Measurements from ENCODE around the gene MAGEA11.
"Not testable (repeated sequence)": the region's sequence is repeated elsewhere in the genome, so short reads cannot be mapped to it uniquely, and the experiment has no call there.

The MAGEA11 gene, protein sequence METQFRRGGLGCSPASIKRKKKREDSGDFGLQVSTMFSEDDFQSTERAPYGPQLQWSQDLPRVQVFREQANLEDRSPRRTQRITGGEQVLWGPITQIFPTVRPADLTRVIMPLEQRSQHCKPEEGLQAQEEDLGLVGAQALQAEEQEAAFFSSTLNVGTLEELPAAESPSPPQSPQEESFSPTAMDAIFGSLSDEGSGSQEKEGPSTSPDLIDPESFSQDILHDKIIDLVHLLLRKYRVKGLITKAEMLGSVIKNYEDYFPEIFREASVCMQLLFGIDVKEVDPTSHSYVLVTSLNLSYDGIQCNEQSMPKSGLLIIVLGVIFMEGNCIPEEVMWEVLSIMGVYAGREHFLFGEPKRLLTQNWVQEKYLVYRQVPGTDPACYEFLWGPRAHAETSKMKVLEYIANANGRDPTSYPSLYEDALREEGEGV

DNA sequence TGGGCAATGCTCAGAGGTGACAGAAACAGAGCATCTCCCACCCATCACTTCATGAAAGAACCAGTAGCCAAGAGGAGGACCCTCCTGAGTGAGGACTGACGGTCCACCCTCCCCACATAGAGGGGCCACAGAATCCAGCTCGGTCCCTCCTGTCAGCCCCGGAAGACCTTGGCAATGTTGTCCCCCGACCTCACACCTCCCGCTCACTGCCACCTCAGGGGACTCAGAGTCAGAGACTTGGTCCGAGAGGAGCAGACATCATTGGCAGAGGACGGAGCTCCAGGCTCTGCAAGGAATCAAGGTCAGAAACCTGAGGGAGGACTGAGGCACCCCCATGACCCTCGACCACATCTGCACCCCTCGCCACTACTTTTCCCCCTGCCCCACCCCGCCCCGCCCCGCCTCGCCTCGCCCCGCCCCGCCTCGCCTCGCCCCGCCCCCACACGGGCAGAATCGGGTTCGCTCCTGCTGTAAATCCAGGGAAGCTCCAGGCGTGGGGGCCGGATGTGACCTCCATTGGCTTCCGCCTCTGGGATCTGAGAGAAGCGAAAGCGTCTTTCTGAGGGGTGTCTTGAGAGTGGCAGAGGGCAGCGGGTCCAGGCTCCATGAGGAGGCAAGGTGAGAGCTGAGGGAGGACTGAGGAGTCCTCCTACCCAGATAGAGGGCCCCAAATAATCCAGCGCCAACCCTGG lies at the start of gene MAGEA11:
Gene MAGEA11, plus strand, starts transcription at position 516 of the 692 bp plus-strand sequence. CDS start 1,100 bp downstream, outside the sequence.
- DNase-seq, result no peak

DNA sequence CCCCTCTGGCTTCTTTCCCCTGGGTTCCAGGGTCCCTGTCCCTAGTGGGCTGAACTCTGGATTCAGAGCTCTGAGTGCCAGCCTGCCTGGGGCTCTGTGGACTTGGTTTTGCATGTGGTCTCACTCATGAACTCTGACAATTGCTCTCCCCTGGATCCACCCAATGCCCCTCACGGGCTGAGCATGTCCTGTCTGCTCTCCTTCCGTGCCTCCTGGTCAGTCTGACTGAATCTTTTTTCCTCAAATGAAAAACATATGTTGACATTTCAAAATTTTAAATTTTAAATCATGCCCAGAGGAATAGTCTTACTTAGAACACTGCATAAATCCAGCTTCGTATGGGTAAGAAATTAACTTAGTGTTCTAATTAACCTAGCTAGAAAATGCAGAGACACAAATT lies 36.8 kb upstream of the MAGEA11 start:
- not testable (repeated sequence) for DNase-seq

DNA sequence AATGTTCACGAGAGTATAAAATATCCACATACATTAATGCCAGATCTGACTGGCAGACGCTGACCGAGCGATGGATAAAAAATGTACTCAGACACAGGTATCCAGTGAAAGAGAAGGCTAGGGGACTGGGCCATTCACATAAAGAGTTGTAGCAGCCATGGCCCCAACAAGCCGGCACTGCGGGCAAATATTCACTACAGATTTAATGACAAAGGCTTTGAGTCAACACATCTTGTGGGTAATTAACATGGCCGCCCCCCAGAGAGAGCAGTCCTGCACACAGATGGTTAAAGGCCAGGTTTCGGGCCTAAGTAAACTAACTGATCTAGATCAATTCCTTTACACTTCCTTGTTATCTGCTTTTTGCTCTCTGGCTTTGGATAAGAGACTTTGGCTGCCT lies 36.3 kb upstream of the MAGEA11 start:
- not testable (repeated sequence) for DNase-seq

DNA sequence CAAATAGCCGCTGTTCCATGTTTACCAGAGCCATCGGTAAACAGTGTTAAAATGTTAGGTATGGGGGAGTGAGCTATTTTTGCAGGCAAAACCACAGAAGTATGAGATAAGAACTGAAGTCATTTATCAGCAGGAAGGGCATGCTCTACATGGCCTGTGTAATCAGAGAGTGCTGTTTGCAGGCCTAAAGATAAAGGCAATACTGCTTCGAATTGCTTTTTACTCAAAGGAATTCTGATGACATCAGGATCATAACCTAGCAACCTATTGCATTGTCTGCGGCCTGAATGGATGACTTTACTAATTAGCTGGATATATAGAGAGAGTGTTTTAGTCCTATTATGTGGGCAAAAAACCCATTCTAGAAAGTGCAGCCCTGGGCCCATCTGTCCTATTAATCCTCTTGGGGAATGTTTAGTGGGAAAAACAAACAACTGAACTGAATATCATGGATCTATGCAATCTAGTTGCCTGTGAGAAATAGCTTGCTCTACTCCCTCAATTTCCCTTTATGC lies 32.6 kb upstream of the MAGEA11 start:
- DNase-seq, result not testable (repeated sequence)

DNA sequence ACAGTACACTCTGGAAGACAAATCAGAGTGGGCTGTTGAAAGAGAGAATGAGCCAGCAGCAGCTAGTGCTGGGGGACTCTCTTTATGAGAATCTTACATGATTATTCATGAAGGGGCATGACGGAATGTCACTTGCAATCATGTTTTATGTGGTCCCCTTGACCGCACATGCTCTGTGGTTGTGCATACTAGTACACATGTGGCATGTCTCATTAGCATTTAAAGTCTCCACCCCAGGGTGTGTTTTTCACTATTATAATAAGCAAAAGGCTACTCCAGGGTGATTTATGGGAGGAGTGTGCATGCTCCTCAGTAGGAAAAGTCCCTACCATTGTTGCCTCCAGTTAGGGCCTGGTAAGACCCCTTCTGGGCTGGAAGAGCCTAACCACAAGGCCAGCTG lies 30.7 kb upstream of the MAGEA11 start:
- no peak for DNase-seq

DNA sequence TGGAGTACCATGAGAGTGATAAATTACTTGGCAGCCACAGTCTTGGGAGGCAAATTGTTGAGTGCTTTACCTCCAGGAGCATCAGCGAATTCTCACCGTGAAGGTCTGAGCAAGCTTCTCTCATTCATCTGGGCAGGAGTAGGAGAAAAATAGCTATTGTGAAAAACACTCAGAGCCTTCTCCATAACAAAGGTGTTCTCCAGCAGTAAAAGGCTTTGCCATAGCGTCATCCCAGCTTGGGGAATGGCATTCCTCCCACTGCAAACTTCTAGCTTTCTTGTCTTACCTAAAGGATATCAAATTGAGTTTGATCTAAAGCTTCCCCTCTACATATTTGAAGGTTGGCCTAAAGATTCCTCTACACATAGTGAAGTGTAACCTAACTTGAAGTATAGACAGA lies 29.8 kb upstream of the MAGEA11 start:
- DNase-seq, result no peak

DNA sequence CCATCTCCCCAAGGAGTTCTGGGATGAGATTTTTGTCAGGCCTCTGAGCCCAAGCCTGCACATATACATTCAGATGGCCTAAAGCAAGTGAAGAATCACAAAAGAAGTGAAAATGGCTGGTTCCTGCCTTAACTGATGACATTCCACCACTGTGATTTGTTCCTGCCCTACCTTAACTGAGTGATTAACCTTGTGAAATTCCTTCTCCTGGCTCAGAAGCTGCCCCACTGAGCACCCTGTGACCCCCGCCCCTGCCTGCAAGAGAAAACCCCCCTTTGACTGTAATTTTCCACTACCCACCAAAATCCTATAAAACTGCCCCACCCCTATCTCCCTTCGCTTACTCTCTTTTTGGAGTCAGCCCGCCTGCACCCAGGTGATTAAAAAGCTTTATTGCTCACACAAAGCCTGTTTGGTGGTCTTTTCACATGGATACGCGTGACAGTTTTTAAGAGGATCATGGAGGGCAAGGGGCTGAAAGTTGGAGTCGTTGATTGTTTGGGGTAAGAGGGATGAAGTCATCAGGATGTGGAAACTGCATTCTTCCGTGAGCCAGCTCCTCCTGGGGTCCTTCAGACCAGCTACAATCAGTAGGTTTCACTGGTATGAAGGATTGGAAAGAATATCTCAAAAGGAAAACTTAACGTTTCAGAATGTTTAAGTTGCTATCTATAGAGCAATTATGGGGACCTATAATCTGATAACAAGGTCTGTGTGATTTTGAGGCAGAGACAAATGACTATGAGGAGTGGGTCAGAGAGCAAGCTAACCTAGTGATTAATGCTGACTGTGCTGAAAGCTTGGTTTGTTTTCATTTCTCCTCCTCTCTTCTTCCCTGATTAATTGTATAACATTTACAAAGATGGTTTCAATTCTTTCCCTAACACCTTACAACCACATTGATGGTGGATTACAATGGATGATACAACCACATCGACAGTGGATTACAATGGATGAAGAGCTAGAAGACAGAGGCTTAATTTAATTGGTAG lies 28.6 kb upstream of the MAGEA11 start:
- DNase-seq, result no peak

DNA sequence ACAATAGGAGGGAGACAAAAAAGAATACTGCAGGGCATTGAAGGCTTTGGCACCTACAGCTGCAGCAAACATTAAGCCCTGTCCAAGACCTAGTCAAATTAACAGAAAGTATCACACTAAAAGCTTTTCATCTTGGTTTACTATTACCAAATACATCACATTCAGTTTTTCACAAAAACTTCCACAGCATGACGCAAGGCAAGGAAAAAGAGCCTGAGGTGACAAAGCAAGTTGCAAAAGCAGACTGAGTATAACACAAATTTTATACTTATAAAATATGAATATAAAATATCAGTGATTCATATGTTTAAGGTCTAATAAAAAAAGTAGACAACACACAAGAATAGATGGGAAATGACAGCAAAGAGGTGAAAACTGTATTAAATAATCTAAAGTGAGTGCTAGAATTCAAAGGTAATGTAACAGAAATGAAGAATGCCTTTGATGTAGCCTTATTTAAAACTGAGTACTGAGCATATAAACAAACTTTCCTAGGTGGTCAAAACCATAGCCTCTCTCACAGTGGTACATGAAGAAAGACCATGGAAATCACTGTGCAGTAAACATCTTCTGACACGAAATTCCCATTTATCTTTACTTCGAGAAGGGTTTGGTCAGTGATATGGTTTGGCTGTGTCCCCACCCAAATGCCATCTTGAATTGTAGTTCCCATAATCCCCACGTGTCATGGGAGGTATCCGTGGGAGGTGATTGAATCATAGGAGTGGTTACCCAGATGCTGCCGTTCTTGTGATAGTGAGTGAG lies 27.7 kb upstream of the MAGEA11 start:
- DNase-seq, result no peak

DNA sequence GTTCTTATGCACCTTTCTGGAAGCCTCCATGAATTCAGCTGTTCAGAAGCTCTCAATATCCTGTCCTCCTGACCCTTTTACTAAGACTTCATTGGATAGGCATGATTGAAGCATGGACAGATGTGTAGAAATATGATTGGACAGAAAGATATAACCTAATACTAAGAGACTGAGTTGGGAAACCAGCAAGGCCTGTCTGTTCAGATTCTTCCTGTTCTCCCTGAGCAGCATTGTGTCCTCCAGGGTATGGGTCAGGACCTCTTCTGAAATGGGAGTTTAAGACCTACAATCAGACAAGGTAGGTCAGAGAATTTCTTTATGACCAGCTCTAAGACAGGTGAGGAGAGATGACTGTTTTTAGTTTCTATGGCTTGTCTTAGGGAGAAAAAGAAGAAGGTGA lies 23.9 kb upstream of the MAGEA11 start:
- no peak for DNase-seq

DNA sequence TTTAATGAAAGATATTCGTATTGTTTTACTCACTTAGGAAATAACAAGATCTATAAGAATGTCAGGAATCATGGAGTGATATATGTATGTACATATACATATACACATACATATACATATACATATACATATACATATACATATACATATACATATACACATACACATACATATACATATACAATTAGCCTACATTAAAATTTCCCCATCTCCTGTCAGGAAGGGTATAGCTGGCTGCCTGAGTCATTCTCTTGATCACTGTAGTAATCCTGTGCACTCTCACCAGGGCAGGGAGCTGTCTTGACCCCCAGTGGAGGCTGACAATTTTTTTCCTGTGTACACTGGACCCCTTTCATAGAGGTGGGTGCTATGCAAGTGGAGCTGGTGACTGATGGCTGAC lies 23.3 kb upstream of the MAGEA11 start:
- no peak for DNase-seq

DNA sequence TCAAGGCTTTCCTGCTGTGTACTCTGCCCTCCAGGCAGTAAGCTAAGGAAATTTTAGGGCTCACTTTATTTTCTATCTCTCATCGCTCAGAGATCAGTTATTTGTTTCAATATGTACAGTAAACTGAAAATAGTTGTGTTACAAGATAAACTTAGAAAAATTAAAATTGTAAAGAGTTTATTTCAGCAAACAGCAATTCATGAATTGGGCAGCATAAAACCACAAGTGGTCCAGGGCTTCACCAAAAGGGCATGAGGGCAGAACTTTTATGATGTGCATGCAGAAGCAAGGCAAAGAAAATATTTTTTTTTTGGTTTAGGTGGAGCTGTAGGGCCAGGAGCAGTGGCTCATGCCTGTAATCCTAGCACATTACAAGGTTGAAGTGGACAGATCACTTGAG lies 20.1 kb upstream of the MAGEA11 start:
- DNase-seq, result no peak

DNA sequence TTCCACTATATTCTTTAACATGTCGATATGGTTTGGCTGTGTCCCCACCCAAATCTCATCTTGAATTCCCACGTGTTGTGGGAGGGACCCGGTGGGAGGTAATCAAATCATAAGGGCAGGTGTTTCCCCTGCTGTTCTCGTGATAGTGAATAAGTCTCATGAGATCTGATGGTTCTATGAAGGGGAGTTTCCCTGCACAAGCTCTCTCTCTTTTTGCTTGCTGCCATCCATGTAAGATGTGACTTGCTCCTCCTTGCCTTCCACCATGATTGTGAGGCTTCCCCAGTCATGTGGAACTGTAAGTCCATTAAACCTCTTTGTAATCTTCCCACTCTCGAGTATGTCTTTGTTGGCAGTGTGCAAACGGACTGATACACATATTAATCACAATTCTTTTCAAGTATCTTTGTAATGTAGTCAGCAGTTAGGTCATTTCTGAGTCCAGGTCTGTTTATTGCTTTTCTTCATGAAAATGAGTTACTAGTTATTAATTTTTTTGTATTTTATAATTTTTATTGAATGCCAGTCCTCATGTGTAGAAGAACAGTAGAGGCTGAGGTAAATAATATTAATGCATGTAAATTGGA lies 19.1 kb upstream of the MAGEA11 start:
- DNase-seq, result not testable (repeated sequence)

DNA sequence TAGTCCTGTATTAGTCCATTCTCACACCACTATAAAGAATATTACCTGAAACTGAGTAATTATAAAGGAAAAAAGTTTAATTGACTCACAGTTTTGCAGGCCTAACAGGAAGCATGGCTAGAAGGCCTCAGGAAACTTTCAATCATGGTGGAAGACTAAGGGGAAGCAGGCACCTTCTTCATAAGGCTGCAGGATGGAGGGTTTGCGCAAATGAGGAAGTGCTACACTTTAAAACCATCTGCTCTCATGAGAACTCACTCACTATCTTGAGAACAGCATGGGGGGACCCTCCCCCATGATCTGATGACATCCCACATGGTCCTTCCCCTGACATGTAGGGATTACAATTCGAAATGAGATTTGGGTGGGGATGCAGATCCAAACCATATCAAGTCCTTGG lies 12.1 kb upstream of the MAGEA11 start:
- DNase-seq, result no peak

DNA sequence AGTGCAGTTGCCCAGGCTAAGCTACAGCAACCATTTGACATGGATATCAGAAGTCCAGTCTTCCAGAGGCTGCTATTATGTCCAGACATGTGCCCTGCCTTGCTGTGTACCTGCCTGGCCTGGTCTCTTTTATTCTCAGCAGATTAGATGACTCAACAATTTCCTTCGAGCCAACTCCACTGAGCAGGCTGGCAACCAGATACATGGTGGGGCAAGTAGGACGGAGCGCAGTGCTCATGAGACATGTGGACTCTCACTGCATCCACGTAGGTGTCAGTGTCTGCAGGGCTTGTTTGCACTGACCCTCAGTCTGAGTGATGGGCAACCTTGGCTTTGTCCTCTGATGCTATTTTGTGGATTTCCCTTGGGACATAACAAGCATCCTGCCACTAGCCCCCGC lies 7.2 kb upstream of the MAGEA11 start:
- no peak for DNase-seq

DNA sequence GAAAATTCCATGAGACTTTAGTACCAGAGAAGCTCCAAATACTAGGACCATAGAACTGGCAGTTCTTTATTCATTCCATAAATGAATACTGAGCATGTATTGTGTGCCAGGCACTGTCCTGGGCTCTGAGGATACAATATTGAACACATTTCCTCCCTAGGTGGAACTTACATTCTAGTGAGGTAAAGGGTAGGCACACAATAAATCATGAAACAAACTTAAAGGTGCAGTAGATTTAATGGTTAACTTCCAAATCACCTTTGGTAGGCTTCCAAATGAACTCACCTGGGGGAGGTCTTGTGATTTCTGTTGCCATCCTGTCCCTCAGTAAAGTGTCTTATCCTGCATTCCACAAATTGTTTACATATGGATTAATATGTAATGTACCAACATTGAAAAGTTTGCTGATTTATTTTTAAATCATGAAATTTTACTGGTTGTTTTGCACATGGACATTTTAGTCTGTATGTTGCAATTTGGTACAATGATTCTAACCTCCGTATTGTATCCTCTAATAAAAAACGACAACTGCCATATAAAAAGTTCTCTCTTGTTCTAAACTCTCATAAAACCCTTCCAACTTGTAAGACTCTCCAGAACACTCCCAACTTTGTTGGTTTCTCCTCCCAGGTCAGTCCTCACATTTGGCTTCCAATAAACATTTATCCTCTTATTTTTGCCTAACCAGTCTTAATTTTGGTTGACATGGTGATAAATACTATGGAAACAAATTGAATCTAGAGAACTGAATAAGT lies 4.5 kb upstream of the MAGEA11 start:
- DNase-seq, result no peak

DNA sequence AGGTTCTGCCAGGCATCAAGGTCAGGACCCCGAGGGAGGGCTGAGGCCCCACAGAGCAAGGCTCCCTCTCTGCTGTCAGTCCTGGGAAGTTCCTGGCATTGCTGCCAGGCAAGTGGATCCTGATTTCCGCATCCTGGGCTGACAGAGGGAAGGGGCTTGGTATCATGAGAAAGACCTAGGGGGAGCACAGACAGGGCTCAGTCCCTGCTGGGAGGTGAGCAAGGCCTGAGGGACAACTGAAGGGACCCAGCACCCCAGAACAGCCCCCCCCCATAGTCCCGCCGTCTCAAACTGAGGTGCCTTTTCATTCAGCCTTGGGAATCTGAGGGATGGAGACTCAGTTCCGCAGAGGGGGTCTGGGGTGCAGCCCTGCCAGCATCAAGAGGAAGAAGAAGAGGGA lies 971 bp downstream of the MAGEA11 start:
- DNase-seq, result no peak

DNA sequence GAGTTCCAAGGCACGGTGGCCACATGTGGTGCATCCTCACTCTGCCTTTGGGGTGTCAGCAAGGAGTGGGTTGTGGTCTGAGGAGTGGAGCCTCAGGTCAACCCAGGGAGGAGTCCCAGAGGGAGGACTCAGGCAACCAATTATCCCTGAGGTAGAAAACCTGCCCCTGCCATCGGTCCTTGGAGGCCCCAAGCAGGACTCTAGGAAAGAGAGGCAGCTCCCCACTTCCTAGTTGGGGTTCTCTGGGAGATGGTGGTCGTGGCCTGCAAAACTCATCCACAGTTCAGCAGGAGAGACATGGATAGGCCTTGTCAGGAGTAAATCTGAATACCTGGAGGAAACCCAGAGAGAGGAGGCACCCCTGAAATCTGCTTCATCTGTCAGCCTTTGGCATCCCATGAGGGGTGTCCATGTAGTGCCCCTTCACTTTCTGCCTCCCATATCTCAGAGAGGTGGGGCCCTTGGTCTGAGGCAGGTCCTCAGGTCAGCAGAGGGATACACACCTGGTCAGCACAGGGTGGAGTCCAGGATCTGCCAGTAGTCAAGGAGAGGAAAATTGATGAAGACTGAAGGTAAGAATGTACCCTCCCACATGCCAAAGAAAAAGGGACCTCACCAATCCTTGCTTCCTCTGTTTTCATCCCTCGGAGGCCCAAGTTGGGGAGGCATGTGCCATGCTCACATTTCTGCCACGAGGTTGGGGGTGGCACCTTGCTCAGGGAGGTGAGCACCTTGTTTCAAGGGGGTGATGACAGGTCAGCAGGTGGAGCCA lies 1.6 kb downstream of the MAGEA11 start:
- no peak for DNase-seq

DNA sequence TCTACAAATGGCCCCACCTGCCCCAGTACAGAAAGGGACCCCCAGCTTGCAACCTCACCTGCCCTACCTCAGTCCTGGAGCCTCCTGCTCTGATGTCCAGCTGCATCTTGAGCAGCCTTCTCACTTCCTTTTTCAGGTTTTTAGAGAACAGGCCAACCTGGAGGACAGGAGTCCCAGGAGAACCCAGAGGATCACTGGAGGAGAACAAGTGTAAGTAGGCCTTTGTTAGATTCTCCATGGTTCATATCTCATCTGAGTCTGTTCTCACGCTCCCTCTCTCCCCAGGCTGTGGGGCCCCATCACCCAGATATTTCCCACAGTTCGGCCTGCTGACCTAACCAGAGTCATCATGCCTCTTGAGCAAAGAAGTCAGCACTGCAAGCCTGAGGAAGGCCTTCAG lies 3.6 kb downstream of the MAGEA11 start:
- no peak for DNase-seq

DNA sequence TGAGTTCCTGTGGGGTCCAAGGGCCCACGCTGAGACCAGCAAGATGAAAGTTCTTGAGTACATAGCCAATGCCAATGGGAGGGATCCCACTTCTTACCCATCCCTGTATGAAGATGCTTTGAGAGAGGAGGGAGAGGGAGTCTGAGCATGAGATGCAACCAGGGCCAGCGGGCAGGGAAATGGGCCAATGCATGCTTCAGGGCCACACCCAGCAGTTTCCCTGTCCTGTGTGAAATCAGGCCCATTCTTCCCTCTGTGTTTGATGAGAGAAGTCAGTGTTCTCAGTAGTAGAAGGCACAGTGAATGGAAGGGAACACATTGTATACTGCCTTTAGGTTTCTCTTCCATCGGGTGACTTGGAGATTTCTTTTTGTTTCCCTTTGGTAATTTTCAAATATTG lies 4.8 kb downstream of the MAGEA11 start:
- no peak for DNase-seq

DNA sequence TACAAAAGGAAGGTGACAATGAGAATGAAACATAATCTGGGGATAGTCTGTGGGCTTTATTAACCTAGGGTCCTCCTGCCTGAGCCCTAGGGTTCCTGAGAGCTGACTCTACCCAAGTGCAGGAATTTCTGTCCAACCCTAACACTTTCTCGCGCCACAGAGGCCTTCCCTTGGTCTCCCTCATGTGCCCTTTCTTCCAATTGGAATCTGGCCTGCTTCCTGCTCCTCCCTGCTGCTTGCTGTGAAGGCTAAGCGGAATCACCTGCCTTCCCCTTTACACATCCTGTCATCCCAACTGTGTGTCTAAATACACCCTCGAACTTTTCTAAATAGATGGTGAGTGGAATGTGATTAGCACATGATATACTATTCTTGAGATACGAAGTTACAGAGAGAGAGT lies 5.9 kb downstream of the MAGEA11 start:
- no peak for DNase-seq

Data from NCI-H1436 treated with DMSO at 0.1 percent for 48 hours (cell line).